ENCODE results near the gene TRMT2A.

GRCh38 chr22:20113551-20114310 is 3.3 kb downstream of the TRMT2A start:
- TF ChIP-seq TAF1 (IDR thresholded peaks at IDR 0.05; ENCODE audit: borderline replicate concordance, insufficient read depth, low read length) = no peak
- no peak for TF ChIP-seq REST (IDR thresholded peaks at IDR 0.05; ENCODE audit: insufficient read depth in 1 of 2, low read depth in 2 of 2, low read length in 2 of 2)
- TF ChIP-seq POLR2AphosphoS5 (IDR thresholded peaks at IDR 0.05; ENCODE audit: low read depth, low read length) = no peak
- no peak for TF ChIP-seq SIN3A (IDR thresholded peaks at IDR 0.05; ENCODE audit: borderline replicate concordance, insufficient read depth, low read length)
